HG02938 (cell line): ENCODE measurements around the gene FHL1.
"Not testable (repeated sequence)": the region's sequence is repeated elsewhere in the genome, so short reads cannot be mapped to it uniquely, and the experiment has no call there.

ENCODE experiments used
- ATAC-seq: cut with Tn5 transposase; IDR thresholded peaks from one replicate; pipeline ENCODE4 v1.9.1; 2021; ENCODE audit warnings: mild to moderate bottlenecking, moderate library complexity; ENCODE audit not compliant: unreplicated experiment

FHL1 gene

DNA sequence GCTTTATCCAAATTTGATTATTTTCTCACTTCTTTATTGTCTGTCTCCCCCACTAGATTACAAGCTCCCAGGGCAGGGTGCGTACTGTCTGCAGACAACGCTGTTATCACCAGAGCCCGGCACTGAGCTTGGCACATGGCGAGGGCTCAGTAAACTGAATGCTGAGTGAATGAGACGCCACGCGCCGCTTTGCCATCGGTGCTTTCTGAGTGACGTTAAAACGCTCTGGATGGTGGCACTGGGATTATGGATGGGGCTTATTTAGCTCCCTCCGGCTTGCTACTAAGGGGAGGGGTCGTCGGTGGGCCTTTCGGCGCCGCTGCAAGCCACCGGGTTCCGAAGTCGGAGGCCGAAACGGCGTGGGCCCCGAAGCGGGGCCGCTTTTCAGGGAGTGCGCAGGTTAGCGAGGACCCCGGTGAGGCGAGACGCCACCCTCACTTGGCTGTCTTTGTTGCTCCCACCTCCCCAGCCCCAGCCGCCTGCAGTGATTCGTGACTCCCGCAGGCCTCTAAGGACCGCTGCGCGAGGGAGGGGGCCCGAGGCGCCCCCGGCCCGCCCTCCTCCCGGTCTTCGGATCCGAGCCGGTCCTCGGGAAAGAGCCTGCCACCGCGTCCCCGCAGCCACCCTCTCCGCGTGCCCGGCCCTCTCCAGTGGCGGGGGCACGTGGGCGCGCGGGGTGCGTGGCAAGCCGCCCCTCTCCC is 569 bp upstream of the FHL1 start:
- no peak for ATAC-seq

DNA sequence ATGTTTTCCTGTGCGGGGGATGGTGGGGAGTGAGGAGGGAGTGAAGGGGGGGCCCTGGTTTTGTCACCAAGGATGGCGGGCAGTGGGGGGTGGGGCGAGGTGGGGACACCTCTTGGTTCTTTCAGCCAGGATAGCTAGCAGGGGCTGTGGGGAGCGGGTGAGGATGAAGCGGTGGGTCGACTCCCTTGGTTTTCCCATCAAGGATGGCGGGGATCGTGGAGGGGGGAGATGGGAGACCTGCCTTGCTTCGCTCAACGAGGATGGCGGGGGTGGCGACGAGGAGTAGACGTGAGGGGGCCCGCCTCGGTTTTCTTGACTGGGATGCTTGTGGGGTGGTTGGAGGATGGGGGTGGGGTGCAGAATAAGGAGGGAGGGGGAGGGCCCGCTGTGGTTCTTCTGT is 643 bp downstream of the FHL1 start:
- ATAC-seq, result no peak

DNA sequence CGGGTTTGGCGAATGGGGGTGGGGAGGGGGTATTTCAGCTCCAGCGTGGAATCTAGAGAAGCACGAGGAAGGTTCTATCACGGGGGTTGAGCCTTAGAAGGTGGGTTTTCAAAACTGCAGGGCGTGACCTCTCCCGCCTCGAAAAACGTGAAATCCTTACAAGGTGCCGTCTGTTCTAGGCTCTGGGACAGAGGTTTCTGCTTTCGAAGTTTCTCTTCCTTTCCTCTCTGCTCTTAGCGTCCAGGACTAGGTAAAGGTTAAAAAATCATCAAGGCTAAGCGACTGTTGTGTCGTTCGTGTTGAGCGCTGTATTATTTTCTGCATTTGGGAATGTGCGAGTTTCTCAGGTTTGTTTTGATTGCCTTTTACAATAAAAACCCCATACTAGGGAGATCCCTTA is 1.1 kb downstream of the FHL1 start:
- ATAC-seq, result no peak

DNA sequence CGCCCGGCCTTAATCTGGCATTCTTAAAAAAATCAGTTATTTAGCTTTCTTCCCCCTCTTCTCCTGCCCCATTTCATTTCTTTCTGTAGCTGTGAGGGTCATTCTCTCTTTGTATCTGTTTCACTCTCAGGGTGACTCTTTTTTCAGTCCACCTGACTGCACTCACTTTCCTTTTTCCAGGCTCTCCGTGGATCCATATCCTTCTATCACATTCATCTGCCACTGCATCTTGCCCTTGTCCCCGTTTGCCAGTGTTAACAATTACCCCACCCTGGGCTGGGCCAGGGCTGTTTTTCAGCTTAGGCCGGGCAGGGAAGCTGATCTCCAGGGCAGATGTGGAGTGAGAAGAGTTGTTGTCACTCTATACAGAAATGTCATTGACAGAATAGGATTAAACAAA is 7.7 kb downstream of the FHL1 start:
- ATAC-seq, result no peak

DNA sequence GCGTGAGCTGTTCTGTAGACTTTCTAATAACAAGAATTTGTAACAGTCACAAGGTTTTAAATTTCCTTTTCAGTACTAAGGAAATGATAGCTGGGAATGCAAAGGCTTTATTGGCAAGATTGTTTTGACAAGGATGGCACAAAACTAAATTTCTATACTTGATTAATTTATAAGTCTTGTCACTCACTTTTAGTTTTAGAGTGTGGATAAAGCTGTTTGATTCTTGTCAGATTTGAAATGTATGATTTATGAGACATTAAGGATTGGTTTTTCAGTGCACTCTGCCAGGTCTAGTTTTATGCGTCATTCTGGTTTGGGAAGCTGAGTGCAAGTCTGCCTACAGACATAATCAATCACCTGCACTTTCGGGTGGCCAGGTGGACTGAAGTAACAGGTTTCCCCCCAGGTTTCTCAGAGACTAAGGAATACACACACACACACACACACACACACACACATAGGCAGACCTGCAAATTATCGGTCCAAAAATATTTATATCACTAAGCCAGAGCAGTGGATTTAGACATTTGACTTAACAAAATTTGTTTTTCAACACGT is 9.3 kb downstream of the FHL1 start:
- ATAC-seq, result no peak

DNA sequence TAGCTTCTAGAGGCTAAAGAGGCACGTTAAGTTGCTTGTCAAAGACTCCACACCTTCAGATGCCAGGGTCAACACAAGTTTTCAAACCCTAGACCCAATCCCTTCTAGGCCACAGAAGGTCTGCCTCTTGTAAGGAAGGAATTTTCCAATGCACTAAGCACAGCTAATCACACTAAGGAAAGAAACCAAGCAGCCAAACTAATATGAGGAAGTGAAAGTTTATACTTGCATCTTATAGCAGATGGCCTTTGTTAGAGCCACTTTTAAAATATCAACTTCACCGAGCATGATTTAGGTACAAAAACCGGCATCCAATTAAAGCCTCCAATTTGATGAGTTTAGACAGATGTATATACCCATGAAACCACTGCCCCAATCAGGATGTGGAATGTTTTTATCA is 9.9 kb downstream of the FHL1 start:
- no peak for ATAC-seq

DNA sequence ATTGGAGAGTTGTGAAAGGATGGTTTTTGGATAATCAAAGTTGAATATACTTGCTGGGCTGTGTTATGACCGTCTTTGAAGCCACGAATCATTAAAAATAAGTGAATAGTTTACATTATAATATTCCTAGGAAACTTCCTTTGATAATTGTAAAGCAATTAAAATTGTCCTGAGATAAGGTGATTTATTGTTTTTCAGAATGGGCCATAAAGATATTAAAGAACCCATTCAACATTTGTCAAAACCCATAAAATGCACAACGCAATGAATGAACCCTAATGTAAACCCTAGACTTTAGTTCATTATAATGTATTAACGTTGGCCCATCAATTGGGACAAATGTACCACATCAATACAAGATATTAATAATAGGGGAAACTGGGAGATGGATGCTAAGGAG is 11.4 kb downstream of the FHL1 start:
- no peak for ATAC-seq

DNA sequence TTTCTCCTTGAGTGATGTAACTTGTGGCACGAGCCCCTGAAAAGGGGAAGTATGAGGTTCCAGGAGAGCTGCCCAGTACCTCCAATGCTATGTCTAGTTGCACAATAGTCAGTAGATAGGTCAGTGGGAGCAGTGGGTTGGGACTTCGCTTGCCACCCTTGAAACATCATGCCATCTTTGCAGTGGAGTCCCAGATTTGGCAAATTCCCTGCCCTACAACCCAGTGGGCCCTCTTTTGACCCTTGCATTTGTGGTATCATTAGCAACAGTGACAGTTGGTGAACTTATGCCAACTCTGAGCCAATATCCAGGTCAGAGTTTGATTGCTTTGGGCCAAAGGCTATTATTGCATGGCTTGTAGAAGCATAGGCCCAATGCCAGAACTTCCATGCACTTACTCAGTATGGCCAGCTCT is 12.3 kb downstream of the FHL1 start:
- no peak for ATAC-seq

DNA sequence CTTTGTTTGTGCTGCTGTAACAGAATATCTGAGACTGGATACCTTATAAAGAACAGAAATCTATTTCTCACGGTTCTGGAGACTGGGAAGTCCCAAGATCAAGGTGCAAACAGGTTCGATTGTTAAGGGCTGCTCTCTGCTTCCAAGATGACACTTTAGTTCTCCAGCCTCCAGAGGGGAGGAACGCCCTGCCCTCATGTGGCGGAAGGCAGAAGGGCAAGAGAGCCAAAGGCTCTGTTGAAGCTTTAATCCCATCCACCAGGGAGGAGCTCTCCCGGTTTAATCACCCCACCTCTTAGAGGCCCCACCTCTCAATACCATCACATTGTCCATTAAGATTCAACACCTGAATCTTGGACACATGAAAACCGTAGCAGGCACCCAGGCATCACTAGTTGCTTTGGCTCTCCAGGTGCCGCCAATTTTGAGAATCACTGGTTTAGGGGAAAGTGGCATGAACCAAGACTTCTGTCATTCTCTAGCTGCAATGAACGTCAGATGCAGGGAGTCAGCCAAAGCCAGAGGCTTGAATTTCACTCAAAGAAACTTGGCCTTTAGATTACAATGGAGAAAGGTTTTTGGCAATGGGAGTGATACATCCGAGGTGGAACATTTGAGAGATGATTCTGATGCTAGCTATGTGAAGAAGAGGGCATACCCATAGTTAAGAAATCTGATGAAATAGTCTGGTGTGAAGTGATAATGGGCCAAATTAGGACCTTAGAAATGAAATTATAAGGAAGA is 15.7 kb downstream of the FHL1 start:
- no peak for ATAC-seq

DNA sequence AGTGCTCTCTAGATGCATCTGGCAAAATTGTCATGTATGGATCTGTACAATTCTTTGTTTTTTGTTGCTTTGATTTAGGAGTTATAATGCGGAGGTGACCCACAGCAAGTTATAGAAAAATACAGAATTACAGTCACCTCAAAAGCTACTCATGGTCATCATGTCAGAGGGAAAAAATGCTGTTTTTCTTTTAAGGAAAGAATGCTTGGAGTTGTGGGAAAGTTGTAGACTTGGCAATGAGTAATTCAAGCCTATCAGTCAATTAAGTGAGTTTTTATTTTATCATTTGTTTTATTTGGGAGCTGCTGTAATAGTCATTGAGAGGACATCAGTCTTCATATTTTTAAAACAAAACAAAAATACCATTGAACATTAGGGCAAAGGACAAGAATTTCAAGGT is 16.4 kb downstream of the FHL1 start:
- no peak for ATAC-seq

DNA sequence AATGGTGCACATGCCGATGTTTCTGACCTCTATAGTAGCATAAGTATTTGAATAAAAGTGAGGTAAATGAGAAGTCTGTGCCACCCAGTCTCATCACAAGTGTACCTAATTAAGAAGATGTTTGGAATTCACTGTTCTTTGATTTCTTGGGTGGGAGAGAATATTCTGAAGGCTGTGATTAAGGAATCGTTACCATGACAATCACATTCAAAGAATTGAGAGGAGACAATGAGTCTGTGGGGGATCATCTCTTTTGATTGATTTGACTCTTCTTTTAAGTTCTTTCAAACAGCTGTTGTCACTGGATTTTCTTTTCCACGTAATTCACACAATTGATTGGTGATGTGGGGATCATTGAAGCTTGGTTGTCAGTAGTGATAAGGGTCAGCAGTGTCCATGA is 18.1 kb downstream of the FHL1 start:
- ATAC-seq, result no peak

DNA sequence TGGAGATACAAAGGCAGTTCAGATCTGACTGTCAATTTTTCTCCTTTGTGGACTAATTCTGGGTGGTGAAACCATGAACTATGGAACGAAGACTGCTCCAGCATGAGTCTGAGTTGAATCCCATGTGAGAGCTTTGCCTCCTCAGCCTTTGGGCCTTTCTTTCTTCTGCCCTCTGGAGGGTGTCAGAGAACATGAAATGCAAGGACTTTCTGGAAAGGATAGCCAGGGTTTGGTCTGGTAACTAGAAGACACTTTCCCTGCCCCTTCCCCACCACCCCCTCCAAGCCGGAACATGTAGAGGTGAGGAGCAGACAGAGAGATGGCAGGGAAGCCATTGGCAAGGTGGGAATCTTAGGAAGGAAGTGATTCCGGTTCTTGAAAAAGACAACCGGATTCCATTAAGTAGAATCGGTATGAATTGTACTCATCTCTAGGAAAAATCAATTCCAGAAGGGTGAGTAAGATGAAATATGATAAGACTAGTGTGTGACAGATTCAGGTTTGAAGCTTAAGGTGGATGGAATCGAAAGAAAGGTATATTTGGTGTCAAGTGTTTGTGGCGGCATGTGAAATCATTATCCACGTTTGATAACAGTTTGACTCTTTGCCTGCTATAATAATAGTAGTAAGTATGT is 19.0 kb downstream of the FHL1 start:
- no peak for ATAC-seq

DNA sequence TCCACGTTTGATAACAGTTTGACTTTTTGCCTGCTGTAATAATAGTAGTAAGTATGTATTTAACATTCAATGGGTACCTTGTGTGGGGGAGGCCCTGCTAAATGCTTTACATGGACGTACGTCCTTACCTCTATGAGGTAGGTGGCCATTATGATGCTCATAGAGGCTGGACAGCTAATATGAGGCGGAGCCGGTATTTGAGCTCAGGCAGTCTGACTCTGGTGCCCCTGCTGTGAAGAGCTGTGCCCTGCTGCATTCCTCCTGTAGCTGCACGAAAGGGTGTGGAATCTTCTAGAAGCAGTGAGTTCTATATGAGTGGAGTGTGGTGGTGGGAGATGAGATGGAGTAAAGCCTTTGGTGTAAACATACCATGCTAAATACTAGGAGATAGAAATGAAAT is 20.7 kb downstream of the FHL1 start:
- ATAC-seq, result not testable (repeated sequence)

DNA sequence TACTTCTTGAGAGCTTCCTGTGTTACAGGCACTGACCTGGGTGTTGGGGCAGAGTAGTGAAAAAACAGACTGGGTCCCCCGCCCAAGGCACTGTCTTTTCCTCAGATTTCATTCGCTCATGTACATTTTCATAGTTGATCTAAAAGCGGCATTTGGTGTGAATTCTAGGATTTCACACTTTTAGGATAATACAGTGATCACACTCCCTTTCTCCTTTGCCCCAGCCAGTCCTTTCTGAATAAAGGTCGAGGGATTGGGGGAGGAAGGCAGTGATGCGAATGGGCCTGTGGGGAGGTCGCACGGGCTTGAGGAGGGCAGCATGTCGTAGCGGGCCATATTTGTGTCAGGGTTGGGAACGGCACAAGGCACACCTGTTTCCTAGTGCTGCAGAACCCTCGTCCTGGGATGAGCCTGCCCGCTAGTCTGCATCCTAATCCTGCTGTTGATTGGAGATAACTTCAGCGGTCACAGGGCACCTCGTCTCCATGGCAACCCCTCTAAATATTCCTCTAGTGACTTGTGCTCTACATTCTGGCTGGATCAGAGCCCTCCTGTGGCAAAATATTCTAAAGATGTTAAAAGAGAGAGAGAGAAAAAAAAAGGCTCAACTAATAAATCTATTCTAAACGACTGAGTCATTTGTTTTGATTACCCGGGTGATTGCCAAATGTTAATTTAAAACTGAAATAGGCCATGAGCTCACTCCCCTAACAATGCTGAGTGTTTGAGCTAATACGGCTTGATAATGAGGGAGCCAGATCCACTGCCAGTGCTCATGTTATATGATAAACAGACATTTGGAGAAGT is 21.8 kb downstream of the FHL1 start:
- ATAC-seq, result no peak

DNA sequence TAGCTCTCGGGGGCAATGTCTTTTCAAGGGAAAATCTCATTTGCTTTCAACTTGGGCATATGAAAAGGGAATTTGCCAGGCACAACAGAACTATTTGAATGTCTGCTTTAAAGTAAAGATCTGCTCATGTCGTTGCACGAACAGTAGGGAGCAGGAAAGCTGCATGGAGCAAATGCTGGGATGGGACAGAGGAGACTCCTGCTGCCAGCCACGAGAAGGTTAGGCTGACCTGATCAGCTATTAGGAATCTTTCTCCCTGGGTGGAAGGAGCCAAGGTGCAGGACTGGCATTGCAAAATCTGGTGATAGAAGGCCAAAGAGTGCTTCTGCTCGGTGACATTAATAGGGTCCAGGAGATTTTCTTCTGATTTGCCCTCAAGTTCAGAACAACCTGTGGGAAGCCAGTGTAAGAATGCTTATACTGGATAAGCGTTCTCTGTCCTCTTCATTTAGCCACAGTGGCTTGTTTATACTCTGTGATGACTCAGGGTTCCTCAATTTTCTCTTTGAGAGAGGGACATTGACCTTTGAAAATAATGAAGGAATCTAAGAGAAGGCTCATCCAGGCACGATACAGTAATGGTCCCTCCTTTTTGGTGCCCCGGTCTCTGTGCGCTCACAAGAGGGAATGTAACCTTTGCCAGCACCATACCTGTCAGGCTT is 22.9 kb downstream of the FHL1 start:
- no peak for ATAC-seq

DNA sequence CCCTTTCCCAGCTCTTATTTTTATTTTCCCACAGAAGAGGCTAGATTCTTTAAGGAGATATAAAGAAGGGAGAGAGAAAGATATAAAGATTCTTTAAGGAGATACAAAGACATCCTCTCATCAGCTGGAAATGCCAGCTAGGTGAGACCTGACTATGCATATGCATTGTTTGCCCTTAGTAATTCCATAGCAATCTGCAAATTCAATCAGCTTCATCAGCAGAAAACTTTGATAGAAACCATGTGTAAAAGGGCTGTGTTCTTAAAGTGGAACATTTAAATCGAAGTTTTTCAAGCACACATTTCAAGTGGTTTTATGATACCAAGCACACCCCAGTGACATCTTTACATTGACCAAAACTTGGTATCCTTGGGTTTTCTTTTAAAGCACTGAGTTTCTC is 24.1 kb downstream of the FHL1 start:
- no peak for ATAC-seq

DNA sequence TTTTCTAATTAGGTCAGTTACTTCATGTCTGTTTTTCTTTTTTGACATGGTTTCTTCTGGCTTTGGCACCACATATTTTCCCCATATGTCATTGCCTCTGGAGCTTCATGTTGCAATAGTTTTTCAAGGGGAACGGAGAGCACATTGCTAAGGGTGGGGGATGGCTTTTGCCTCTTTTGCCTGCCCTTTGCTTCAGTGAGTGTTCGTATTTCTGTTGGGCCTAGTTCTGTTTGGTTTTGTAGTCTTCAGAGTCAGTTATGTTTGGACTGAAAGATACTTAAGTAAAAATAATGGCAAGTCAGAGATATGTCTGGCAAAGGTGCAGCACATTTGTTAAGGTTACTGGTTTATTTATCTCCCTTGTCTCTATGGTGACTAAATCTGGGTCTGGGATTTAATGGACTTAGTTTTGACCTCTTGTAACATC is 29.1 kb downstream of the FHL1 start:
- no peak for ATAC-seq

DNA sequence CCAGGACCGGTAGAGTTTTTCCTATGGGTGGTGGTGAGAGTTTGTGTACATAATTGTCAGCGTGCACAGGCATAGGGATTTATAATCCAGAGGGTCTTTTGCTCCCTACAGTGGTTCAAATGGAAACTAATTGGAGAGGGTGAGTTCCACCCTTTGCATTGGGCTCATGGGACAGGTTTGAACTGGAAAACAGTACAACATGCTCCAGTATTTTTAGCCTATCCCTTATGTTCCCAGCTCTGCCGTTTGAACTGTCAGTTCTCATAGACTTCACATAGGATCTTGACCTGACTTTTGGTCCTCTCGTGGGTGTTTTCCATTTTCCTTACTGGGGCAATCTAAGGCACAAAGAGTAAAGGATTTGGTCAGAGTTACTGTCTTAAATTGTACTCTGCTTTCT is 31.8 kb downstream of the FHL1 start:
- no peak for ATAC-seq

DNA sequence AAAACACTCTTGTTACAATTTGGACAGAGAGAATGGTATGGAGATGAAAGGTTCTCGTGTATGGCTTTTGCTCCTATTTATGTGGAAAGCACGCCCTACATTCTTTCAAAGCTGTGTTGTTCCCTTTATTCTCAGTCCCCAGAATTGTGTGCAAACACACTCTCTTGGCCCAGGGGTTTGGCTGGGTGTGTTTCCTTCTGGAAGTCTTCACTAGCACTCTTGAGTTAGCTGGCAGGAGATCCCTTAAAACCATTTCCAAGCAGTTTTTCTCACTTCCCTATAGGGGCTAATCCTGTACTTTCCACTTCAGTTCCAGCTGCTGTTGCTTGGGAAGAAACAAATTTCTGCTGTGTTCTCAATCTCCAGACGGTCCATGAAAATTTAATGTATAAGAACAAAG is 35.1 kb downstream of the FHL1 start:
- no peak for ATAC-seq

DNA sequence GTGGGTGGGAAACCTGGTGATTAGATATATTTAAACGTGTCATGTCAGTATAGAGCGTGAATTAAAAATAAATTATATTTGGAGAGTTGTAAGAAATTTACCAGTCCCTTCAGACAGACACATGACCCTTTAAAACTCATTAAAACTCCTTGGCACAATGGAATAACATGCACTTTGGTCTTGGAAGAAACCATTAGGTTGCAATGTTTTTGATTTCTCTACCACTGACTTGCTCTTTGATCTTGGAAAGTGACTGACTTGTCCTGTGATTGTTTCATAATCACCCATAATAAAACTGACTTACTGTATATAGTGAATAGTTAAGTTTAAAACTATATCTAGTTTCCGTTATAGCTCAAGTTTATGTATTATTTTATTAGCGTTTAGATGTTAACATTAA is 35.8 kb downstream of the FHL1 start:
- no peak for ATAC-seq

DNA sequence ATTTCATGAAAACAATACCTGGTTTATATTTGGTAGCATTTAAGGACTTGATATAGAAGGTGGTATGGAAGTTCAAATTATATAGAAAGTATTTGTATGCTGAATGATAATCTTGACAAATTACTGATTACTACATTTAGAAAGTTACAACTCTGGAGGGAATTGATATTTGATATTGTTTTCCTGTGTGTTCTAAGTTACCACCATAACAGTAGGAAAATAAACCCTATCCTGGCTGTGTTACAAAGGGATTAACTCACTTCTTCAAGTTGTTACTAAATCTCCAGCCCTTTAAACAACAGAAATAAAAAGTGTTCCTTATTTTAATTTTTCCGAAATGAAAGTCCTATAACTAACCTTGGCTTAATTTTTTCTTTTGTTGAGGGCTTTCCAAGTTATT is 36.6 kb downstream of the FHL1 start:
- no peak for ATAC-seq
